Stimulated activated CD8-positive, alpha-beta memory T cell treated with anti-CD3 and anti-CD28 coated beads, Interleukin-7, amount 100 ng/mL, for 48 hours (primary cell): ENCODE measurements around the gene SNAPC4.
"Not testable (repeated sequence)": the region's sequence is repeated elsewhere in the genome, so short reads cannot be mapped to it uniquely, and the experiment has no call there.

Experiments
- DNase-seq, 2 donors: peaks; one replicate each; pipeline ENCODE4 v3.0.0-alpha.2; 2020; ENCODE audit warnings: low read depth in 1 of 2; ENCODE audit errors: extremely low read depth in 1 of 2

The SNAPC4 gene

GRCh38 chr9:136359774-136360718, 39.9 kb downstream of the SNAPC4 start:
- no peak for DNase-seq

GRCh38 chr9:136358888-136359287, 41.1 kb downstream of the SNAPC4 start:
- no peak for DNase-seq

DNA sequence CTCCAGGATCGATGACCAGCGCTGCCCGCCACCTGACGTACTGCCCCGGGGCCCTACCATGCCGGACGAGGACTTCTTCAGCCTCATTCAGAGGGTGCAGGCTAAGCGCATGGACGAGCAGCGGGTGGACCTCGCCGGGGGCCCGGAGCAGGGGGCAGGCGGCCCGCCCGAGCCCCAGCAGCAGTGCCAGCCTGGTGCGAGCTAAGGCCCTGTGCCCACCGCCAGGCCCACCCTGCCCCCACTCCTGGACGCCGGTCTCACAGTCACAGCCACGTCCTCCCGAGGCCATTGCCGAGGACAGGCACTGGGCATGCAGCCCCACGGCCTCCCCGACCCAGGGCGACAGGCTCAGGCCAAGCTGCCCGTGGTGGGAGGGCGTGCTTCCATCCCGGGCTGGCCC, 42.0 kb downstream of the SNAPC4 start:
- no peak for DNase-seq

- DNase-seq = no peak
Measured at GRCh38 chr9:136357202-136357725, 42.7 kb downstream of the SNAPC4 start.

DNA sequence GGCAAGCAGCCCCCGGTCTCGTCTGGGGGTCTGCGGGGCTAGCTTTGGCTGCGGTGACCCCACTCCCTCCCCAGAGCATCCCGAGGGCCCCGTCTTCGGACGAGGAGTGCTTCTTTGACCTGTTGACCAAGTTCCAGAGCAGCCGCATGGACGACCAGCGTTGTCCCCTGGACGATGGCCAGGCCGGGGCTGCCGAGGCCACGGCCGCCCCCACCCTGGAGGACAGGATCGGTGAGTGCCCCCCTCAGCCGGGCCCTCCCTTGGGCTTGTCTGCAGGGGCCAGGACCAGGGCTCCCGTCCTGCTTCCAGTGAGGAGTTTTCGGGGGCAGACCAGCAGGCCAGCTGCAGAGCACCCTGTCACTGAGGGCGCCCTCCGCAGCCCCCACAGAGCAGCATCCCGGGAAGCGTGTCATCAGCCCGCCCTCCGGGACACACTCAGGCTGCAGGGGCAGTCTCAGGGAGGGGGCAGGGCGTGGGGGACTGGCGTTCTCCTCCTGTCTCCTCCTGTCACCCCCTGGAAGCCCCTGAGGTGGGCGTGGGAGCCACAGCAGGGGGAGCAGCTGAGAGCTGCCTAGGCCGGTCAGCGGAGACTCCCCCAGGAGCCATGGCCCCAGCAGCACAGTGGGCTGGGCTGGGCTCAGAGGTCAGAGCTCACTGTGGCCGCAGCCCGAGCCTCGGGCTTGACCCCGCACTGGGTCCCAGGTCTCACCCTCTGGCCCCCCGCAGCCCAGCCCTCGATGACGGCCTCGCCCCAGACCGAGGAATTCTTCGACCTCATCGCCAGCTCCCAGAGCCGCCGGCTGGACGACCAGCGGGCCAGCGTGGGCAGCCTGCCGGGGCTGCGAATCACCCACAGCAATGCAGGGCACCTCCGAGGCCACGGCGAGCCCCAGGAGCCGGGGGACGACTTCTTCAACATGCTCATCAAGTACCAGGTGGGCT, 44.1 kb downstream of the SNAPC4 start:
- no peak for DNase-seq

DNA sequence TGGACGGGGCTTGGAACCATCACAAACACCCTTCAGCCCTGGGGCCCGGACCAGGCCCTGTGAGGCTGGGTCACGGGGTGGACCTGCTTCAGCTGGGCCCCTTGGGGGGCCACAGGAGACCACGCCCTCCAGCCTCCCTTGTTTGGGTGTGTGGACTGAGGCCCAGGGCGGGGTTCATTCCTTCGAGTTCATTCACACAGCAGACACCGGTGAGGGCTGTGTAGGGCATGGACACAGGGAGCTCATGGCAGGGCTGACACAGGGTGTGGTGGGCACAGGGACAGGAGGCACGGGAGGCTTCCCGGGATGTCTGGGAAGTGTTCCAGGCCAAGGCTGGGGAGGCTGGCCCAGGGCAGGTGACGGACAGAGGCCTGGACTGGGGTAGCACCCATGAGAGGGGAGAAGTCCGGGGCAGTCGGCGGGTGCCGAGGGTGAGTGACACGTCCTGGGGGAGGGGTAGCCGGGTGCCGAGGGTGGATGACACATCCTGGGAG, 45.3 kb downstream of the SNAPC4 start:
- no peak for DNase-seq

GRCh38 chr9:136353757-136354488, 46.0 kb downstream of the SNAPC4 start:
- DNase-seq = no peak

GRCh38 chr9:136353088-136353487, 46.9 kb downstream of the SNAPC4 start:
- no peak for DNase-seq

DNA sequence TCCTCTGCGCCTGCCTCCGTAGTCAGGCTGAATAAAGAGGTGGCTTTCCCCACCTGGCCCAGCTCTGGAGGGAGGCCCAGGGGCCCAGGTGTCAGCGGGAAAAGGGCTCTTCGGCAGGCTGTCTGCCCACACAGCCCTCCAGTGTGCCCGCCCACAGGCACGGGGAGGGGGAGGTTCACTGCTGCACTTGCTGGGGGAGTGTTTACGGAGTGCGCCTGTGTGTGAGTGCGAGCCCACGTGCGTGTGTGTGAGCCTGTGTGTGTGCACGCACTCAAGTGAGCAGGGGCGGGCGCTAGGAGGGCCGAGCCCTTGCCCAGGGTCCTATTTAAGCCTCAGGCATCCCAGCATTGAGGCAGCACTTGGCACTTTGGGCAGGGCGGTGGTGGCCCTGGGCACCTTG, 47.3 kb downstream of the SNAPC4 start:
- DNase-seq = no peak

DNA sequence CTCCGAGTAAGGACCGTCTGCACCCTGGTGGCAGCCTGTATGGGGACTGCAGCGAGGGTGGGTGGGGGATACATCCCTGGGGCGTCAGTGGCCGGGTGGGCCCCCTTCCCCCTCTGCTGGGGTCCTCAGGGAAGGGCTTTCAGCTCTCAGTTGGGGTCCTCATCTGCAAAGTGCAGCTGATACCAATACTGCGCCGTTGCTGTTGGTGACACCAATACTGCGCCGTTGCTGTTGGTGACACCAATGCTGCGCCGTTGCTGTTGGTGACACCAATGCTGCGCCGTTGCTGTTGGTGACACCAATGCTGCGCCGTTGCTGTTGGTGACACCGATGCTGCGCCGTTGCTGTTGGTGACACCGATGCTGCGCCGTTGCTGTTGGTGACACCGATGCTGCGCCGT, 48.1 kb downstream of the SNAPC4 start:
- not testable (repeated sequence) for DNase-seq

- DNase-seq = no peak
Measured at GRCh38 chr9:136351252-136351800, 48.6 kb downstream of the SNAPC4 start.
